ENCODE data around the gene UGDH. TPM values are rescaled to one million over a fixed set of nuclear protein-coding genes. Genes with fewer than 3 reads are reported as not detected.

Gene UGDH
- total and polyA plus RNA-seq, 2 of the 13 experiments (the other 11 are each of a cell fraction or from before 2014, with no cell fraction given): 99.0 to 384 TPM

DNA sequence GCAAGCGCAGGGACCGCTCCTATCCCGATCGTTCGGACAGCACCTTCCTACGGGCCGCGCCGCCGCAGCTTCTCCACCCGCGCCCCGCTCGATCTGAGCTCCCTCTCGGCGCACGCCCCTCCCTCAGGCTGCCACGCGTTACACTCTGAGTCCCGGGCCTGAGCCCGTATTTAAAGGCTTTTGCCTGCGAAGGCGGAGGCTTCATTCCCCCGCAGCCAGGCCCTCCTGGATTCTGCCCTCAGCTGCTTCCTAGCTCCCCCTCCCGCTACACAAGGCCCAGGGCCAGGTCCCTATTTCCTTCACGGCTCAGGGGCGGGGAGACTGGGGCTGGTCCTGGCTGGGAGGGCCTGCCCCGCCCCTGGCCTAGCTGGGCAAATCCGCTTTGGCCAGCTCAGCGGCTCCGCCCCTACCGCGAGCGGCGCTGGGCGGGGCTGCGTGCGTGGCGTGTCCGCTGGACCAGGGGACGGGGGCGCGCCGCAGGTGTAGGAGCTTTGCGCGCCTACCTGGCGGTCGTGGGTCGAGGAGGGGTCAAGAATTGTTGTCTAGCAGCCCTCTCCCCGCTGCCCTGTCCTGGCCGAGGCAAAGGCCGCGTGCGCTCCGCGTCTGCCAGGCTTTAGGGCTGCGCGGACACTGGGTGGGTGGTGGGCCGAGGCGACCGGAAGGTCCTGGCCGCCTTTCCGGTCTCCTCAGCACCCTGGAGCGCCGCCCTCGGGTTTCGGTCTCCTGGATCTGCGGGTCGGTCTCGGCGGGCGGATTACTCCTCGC, at the start of gene UGDH (continued):
- TF ChIP-seq, protein P1, sequence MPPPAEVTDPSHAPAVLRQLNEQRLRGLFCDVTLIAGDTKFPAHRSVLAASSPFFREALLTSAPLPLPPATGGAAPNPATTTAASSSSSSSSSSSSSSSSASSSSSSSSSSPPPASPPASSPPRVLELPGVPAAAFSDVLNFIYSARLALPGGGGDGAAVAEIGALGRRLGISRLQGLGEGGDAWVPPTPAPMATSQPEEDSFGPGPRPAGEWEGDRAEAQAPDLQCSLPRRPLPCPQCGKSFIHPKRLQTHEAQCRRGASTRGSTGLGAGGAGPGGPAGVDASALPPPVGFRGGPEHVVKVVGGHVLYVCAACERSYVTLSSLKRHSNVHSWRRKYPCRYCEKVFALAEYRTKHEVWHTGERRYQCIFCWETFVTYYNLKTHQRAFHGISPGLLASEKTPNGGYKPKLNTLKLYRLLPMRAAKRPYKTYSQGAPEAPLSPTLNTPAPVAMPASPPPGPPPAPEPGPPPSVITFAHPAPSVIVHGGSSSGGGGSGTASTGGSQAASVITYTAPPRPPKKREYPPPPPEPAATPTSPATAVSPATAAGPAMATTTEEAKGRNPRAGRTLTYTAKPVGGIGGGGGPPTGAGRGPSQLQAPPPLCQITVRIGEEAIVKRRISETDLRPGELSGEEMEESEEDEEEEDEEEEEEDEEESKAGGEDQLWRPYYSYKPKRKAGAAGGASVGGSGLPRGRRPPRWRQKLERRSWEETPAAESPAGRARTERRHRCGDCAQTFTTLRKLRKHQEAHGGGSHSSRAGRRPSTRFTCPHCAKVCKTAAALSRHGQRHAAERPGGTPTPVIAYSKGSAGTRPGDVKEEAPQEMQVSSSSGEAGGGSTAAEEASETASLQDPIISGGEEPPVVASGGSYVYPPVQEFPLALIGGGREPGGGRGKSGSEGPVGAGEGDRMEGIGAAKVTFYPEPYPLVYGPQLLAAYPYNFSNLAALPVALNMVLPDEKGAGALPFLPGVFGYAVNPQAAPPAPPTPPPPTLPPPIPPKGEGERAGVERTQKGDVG (CRISPR knock-in tag; IDR thresholded peaks at IDR 0.05; ENCODE audit: borderline replicate concordance): peak; percentile 62; the same call in 1 of the 2 replicates
- TF ChIP-seq, protein P2, sequence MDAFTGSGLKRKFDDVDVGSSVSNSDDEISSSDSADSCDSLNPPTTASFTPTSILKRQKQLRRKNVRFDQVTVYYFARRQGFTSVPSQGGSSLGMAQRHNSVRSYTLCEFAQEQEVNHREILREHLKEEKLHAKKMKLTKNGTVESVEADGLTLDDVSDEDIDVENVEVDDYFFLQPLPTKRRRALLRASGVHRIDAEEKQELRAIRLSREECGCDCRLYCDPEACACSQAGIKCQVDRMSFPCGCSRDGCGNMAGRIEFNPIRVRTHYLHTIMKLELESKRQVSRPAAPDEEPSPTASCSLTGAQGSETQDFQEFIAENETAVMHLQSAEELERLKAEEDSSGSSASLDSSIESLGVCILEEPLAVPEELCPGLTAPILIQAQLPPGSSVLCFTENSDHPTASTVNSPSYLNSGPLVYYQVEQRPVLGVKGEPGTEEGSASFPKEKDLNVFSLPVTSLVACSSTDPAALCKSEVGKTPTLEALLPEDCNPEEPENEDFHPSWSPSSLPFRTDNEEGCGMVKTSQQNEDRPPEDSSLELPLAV (CRISPR knock-in tag; conservative IDR thresholded peaks at IDR 0.05; ENCODE audit: low read depth): 0 out of 2 replicates have a peak, but pooled peaks have one; percentile 85
- peak; percentile 93; the same call in 1 of the 2 replicates for TF ChIP-seq ZNF850 (CRISPR knock-in tag; conservative IDR thresholded peaks at IDR 0.05)
- TF ChIP-seq NCOR1 (IDR thresholded peaks at IDR 0.05; ENCODE audit: borderline replicate concordance, low read length): peak; percentile 62; the same call in 1 of the 2 replicates
- TF ChIP-seq, protein P3, sequence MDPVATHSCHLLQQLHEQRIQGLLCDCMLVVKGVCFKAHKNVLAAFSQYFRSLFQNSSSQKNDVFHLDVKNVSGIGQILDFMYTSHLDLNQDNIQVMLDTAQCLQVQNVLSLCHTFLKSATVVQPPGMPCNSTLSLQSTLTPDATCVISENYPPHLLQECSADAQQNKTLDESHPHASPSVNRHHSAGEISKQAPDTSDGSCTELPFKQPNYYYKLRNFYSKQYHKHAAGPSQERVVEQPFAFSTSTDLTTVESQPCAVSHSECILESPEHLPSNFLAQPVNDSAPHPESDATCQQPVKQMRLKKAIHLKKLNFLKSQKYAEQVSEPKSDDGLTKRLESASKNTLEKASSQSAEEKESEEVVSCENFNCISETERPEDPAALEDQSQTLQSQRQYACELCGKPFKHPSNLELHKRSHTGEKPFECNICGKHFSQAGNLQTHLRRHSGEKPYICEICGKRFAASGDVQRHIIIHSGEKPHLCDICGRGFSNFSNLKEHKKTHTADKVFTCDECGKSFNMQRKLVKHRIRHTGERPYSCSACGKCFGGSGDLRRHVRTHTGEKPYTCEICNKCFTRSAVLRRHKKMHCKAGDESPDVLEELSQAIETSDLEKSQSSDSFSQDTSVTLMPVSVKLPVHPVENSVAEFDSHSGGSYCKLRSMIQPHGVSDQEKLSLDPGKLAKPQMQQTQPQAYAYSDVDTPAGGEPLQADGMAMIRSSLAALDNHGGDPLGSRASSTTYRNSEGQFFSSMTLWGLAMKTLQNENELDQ (CRISPR knock-in tag; IDR thresholded peaks at IDR 0.05; ENCODE audit: borderline replicate concordance): peak; percentile 57; the same call in 1 of the 2 replicates
- peak; percentile 55 for TF ChIP-seq ZNF546 (CRISPR knock-in tag; conservative IDR thresholded peaks at IDR 0.05)
- peak; percentile 88; the same call in 1 of the 2 replicates for TF ChIP-seq SALL2 (CRISPR knock-in tag; IDR thresholded peaks at IDR 0.05)
- TF ChIP-seq PHF21A (CRISPR knock-in tag; IDR thresholded peaks at IDR 0.05): peak; percentile 85
- TF ChIP-seq, protein P4, sequence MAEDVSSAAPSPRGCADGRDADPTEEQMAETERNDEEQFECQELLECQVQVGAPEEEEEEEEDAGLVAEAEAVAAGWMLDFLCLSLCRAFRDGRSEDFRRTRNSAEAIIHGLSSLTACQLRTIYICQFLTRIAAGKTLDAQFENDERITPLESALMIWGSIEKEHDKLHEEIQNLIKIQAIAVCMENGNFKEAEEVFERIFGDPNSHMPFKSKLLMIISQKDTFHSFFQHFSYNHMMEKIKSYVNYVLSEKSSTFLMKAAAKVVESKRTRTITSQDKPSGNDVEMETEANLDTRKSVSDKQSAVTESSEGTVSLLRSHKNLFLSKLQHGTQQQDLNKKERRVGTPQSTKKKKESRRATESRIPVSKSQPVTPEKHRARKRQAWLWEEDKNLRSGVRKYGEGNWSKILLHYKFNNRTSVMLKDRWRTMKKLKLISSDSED (CRISPR knock-in tag; IDR thresholded peaks at IDR 0.05): no peak
- 0 out of 2 replicates have a peak, but pooled peaks have one; percentile 15 for TF ChIP-seq ZFP36L1 (CRISPR knock-in tag; IDR thresholded peaks at IDR 0.05)
- no peak for TF ChIP-seq CBX2 (IDR thresholded peaks at IDR 0.05; ENCODE audit: low read depth, low read length)
- no peak; the same call in 1 of the 2 replicates for TF ChIP-seq CBX2 (CRISPR knock-in tag; IDR thresholded peaks at IDR 0.05; ENCODE audit: low read depth)
